Esophagus squamous epithelium (tissue), 4 donors: ENCODE results near the gene UBR3.

Experiments
- POLR2A ChIP-seq, 4 donors: fragments of 450-650 bp; IDR thresholded peaks; one replicate each; pipeline ENCODE4 v1.6.1; 2017; ENCODE audit warnings: antibody characterized with exemption in 4 of 4, mild to moderate bottlenecking in 4 of 4, moderate library complexity in 3 of 4
- TF ChIP-seq, protein P1 (sequence below), 6 experiments: fragments of 450-650 bp in 4 of 6; fragments of 200-600 bp in 2 of 6; sonication (generic) in 2 of 6; IDR thresholded peaks; one replicate each; pipeline ENCODE4 v1.5.1; 2016 to 2019; ENCODE audit warnings: antibody characterized with exemption in 6 of 6, mild to moderate bottlenecking in 4 of 6, moderate library complexity in 4 of 6

DNA sequence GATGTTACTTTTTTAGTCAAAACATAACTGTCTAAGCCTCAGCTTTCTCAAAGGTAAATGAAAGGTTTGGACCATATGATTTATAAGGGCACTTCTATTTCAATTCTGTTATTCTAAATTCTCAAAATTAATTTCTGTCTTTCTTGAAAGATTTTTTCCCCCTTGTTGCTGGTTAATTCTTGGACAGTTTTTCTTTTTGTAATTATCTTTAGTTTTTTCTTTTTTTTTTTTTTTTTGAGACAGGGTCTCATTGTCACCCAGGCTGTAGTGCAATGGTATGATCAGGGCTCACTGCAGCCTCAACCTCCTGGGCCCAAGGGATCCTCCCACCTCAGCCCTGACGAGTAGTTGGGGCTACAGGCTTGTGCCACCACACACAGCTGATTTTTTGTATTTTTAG, 229.6 kb downstream of the UBR3 start:
- TF ChIP-seq, protein P1, sequence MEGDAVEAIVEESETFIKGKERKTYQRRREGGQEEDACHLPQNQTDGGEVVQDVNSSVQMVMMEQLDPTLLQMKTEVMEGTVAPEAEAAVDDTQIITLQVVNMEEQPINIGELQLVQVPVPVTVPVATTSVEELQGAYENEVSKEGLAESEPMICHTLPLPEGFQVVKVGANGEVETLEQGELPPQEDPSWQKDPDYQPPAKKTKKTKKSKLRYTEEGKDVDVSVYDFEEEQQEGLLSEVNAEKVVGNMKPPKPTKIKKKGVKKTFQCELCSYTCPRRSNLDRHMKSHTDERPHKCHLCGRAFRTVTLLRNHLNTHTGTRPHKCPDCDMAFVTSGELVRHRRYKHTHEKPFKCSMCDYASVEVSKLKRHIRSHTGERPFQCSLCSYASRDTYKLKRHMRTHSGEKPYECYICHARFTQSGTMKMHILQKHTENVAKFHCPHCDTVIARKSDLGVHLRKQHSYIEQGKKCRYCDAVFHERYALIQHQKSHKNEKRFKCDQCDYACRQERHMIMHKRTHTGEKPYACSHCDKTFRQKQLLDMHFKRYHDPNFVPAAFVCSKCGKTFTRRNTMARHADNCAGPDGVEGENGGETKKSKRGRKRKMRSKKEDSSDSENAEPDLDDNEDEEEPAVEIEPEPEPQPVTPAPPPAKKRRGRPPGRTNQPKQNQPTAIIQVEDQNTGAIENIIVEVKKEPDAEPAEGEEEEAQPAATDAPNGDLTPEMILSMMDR (IDR thresholded peaks at IDR 0.05) = no peak
- TF ChIP-seq POLR2A (IDR thresholded peaks at IDR 0.05) = no peak
